ENCODE data around the gene XPC. TPM values are rescaled to one million over a fixed set of nuclear protein-coding genes. Genes with fewer than 3 reads are reported as not detected.
A peak's percentile ranks its signal among the peaks of the same experiment; 100 is the strongest.

XPC gene
- polyA plus RNA-seq, 3 donors: 13.4 to 22.0 (median 15.5) TPM

DNA sequence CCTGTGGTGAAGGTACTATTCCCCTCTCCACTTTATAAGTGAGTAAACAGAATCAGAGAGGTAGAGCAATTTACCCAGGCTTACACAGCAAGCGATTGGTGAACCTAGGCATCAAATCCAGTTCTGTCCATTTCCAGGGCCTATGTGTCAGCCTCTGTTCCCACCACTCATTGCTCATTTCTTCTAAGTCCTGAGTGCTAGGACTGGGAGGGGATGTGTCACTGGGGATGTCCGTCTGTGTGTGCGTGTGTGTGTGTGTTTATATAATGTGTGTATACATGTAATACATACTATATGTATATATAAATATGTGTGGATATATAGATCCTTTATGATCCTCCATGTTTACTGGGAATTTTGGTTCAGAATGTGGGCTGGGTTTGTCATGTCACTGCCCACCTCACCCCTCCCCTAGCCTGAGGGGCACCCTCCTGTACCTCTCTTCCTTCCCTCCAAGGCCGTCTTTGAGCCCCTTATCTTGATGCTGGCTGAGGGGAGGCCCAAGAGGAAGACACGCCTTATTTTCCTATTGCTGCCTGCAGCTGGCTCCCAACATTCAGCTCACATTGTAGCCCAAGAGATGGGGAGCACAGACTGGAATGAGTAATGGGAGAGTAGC lies 51.4 kb downstream of the XPC start:
- Histone ChIP-seq H2AFZ (ENCODE audit: insufficient read depth, low read depth, low read length, poor library complexity, severe bottlenecking) (no peak overlapping the region), H4K20me1 (ENCODE audit: insufficient read depth, low read length) (peaks cover 60% of the 10 kb centered on the region), H3K36me3 (replicated peaks in 1 of 2; ENCODE audit: control insufficient read depth in 1 of 2, insufficient read depth in 2 of 2, low read length in 2 of 2) (peaks cover 29 to 55% of the 10 kb centered on the region in 2 donors), H3K27me3 (ENCODE audit: control insufficient read depth in 2 of 2, insufficient read depth in 2 of 2, low read length in 2 of 2) (no peaks in the 10 kb centered on the region), H3K4me3 (replicated peaks in 1 of 3; ENCODE audit: low read depth in 2 of 3, low read length in 3 of 3) (peak overlapping the region in 1 of 3 experiments; percentile 90), H3K4me2 (replicated peaks; ENCODE audit: extremely low read depth, low read length, poor library complexity, severe bottlenecking) (peak overlapping the region; percentile 82), H3K27ac (ENCODE audit: low read depth in 1 of 2, low read length in 2 of 2) (peak overlapping the region in 1 of 2 donors; percentile 91), H3K4me1 (ENCODE audit: control insufficient read depth in 1 of 2, insufficient read depth in 2 of 2, low read length in 2 of 2) (peaks cover 24 to 29% of the 10 kb centered on the region in 2 donors), H3K79me2 (ENCODE audit: insufficient read depth, low read length) (peaks cover 61% of the 10 kb centered on the region), H3K9ac (ENCODE audit: insufficient read depth, low read length, poor library complexity, severe bottlenecking) (no peak overlapping the region), H3K9me3 (replicated peaks in 1 of 2; ENCODE audit: control insufficient read depth in 1 of 2, insufficient read depth in 1 of 2, low read length in 2 of 2) (no peaks in the 10 kb centered on the region)
- intact Hi-C loops (cut with micrococcal nuclease): loop anchor here in 1 of 2 donors (2.0 to 10.0 kb wide), 3 partner anchors 20 to 938 kb away; partner anchors contain the start of gene MRPS25
- no CpG with 5 or more reads among the region's 5 CpGs for WGBS (ENCODE audit: insufficient coverage)
- TF ChIP-seq, protein P1, sequence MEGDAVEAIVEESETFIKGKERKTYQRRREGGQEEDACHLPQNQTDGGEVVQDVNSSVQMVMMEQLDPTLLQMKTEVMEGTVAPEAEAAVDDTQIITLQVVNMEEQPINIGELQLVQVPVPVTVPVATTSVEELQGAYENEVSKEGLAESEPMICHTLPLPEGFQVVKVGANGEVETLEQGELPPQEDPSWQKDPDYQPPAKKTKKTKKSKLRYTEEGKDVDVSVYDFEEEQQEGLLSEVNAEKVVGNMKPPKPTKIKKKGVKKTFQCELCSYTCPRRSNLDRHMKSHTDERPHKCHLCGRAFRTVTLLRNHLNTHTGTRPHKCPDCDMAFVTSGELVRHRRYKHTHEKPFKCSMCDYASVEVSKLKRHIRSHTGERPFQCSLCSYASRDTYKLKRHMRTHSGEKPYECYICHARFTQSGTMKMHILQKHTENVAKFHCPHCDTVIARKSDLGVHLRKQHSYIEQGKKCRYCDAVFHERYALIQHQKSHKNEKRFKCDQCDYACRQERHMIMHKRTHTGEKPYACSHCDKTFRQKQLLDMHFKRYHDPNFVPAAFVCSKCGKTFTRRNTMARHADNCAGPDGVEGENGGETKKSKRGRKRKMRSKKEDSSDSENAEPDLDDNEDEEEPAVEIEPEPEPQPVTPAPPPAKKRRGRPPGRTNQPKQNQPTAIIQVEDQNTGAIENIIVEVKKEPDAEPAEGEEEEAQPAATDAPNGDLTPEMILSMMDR (IDR thresholded peaks at IDR 0.05): no peak
- peak overlapping the region in 4 of 7 donors; percentile 6 to 94 (median 50) for H3K27ac Mint-ChIP-seq
- H3K4me1 Mint-ChIP-seq: peaks cover 44% of the 10 kb centered on the region
- H3K27me3 Mint-ChIP-seq (ENCODE audit: low read depth in 3 of 3): peaks cover 0 to 2% (median 1%) of the 10 kb centered on the region in 3 donors
- no peaks in the 10 kb centered on the region for H3K9me3 Mint-ChIP-seq
- peaks cover 46 to 56% of the 10 kb centered on the region in 2 donors for H3K36me3 Mint-ChIP-seq
- DNase-seq: peak in 1 of 3 donors; percentile 31
- no peak overlapping the region for H3K4me3 Mint-ChIP-seq

DNA sequence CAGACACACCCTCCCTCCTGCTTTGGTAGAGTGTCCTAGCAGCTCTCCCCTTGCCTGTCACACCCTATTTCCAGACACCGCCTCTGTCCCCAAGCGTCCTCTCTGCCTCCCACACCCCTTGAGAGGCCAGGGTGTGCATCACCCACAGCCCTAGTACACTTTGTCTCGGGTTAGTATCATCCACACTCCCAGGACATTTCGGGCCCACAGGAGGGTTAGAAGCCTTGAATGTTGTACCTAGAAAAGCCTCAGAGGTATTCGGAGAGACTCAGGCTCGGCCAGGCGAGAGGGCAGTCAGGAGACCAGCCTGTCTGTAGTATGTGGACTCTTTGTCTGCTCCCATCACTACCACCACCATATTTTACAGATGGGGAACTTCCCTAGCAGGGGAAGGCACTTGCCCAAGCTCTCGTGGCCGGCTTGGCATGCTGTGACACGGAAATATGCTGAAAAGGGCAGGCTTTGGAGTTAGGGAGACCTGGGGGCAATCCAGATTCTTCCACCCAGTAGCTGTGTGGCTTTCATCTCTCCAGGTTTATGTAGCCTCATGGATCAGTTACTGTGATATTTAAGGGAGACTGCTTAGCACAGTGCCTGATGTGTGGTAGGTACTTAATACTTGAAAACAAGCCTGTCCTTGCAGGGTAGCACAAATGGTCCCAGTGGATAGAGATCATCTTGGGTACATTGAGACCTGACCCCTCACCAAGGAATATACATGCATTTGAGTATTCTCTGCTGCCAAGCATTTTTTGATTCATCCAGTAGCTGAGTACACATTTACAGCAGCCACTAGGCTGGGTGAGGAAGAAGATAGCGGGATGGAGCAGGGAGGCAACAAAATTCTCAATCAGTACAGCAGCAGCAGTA lies 52.1 kb downstream of the XPC start:
- Mint-ChIP-seq H3K4me3 (peak overlapping the region; percentile 96), H3K4me1 (peaks cover 44% of the 10 kb centered on the region), H3K9me3 (no peaks in the 10 kb centered on the region), H3K36me3 (peaks cover 45 to 55% of the 10 kb centered on the region in 2 donors), H3K27ac (peak overlapping the region; percentile 89 to 99 (median 96)), H3K27me3 (ENCODE audit: low read depth in 3 of 3) (peaks cover 0 to 2% (median 1%) of the 10 kb centered on the region in 3 donors)
- Histone ChIP-seq H3K4me3 (replicated peaks in 1 of 3; ENCODE audit: low read depth in 2 of 3, low read length in 3 of 3) (peak overlapping the region; percentile 67 to 97 (median 90)), H3K9me3 (replicated peaks in 1 of 2; ENCODE audit: control insufficient read depth in 1 of 2, insufficient read depth in 1 of 2, low read length in 2 of 2) (no peaks in the 10 kb centered on the region), H3K27me3 (ENCODE audit: control insufficient read depth in 2 of 2, insufficient read depth in 2 of 2, low read length in 2 of 2) (no peaks in the 10 kb centered on the region), H3K4me2 (replicated peaks; ENCODE audit: extremely low read depth, low read length, poor library complexity, severe bottlenecking) (peak overlapping the region; percentile 82), H2AFZ (ENCODE audit: insufficient read depth, low read depth, low read length, poor library complexity, severe bottlenecking) (no peak overlapping the region), H3K36me3 (replicated peaks in 1 of 2; ENCODE audit: control insufficient read depth in 1 of 2, insufficient read depth in 2 of 2, low read length in 2 of 2) (peaks cover 21 to 55% of the 10 kb centered on the region in 2 donors), H3K27ac (ENCODE audit: low read depth in 1 of 2, low read length in 2 of 2) (peak overlapping the region; percentile 87 to 91), H3K4me1 (ENCODE audit: control insufficient read depth in 1 of 2, insufficient read depth in 2 of 2, low read length in 2 of 2) (peaks cover 24 to 29% of the 10 kb centered on the region in 2 donors), H4K20me1 (ENCODE audit: insufficient read depth, low read length) (peaks cover 60% of the 10 kb centered on the region), H3K9ac (ENCODE audit: insufficient read depth, low read length, poor library complexity, severe bottlenecking) (peak overlapping the region; percentile 93), H3K79me2 (ENCODE audit: insufficient read depth, low read length) (peaks cover 61% of the 10 kb centered on the region)
- TF ChIP-seq, protein P1 (IDR thresholded peaks at IDR 0.05): no peak
- WGBS (ENCODE audit: insufficient coverage): 90% methylated on average over 2 of the region's 11 CpGs
- peak in 2 of 3 donors; percentile 12 to 35 for DNase-seq
- intact Hi-C loops (cut with micrococcal nuclease): loop anchor here in 1 of 2 donors (2.0 to 10.0 kb wide), 3 partner anchors 21 to 939 kb away; partner anchors contain the start of gene MRPS25

Measured in CD14-positive monocyte (primary cell).